Heart left ventricle (tissue), 16 donors: ENCODE data around the gene FABP7. TPM values are rescaled to one million over a fixed set of nuclear protein-coding genes. Genes with fewer than 3 reads are reported as not detected.
A peak's percentile ranks its signal among the peaks of the same experiment; 100 is the strongest.

Experiments used
- ATAC-seq, 4 donors: fragments of 200-7000 bp; cut with Tn5 transposase; one replicate each; pipeline ENCODE4 v1.9.1; 2020 to 2022; ENCODE audit warnings: moderate library complexity in 4 of 4, mild to moderate bottlenecking in 3 of 4, moderate number of reproducible peaks in 1 of 4
- DNase-seq, 5 donors: peaks; one replicate each; pipeline ENCODE4 v3.0.0-alpha.2; 2020
- H3K27ac ChIP-seq, 12 donors: fragments of 200-600 bp; sonication (generic) in 4 of 12; one replicate each; pipeline versions ENCODE4 v1.5.0 to v1.8.0; 2016 to 2022; ENCODE audit warnings: mild to moderate bottlenecking in 2 of 12
- H3K27me3 ChIP-seq, 9 donors: fragments of 200-600 bp; sonication (generic) in 2 of 9; one replicate each; pipeline versions ENCODE4 v1.5.1 to v1.8.0; 2016 to 2022; ENCODE audit warnings: mild to moderate bottlenecking in 3 of 9
- H3K36me3 ChIP-seq, 9 donors: fragments of 200-600 bp; sonication (generic) in 2 of 9; one replicate each; pipeline versions ENCODE4 v1.5.0 to v1.8.0; 2018 to 2022; ENCODE audit warnings: mild to moderate bottlenecking in 2 of 9
- H3K4me1 ChIP-seq, 12 donors: fragments of 200-600 bp; sonication (generic) in 4 of 12; one replicate each; pipeline versions ENCODE4 v1.5.0 to v1.8.0; 2016 to 2022; ENCODE audit warnings: mild to moderate bottlenecking in 3 of 12
- H3K4me3 ChIP-seq, 12 donors: fragments of 200-600 bp; sonication (generic) in 4 of 12; one replicate each; pipeline versions ENCODE4 v1.5.0 to v1.8.0; 2017 to 2022; ENCODE audit warnings: mild to moderate bottlenecking in 9 of 12, moderate library complexity in 4 of 12
- H3K9me3 ChIP-seq, 12 donors: fragments of 200-600 bp; sonication (generic) in 4 of 12; one replicate each; pipeline versions ENCODE4 v1.5.0 to v1.8.0; 2016 to 2022; ENCODE audit warnings: mild to moderate bottlenecking in 1 of 12
- POLR2A ChIP-seq, 2 donors: fragments of 450-650 bp; IDR thresholded peaks; one replicate each; pipeline ENCODE4 v1.6.1; 2017; ENCODE audit warnings: antibody characterized with exemption in 2 of 2, mild to moderate bottlenecking in 2 of 2, moderate library complexity in 2 of 2
- WGBS, 4 donors: extraction: QIAGEN DNeasy Blood & Tissue Kit in 2 of 4; methylation state at CpG; one replicate each; pipeline versions ENCODE4 v1.1.5 to v1.1.7; 2013 to 2018; 5-methylcytosine and 5-hydroxymethylcytosine counted together
- intact Hi-C, 10 donors: fragments of 100-400 bp; cut with DNase I; formaldehyde crosslinking; loops; one replicate each; pipeline versions ENCODE4 v1.11.1 to v1.14.2; 2022
- polyA plus RNA-seq, 2 donors: library from polyadenylated mRNA; stranded (reverse); fragments of 200-250 nt; gene quantifications; one replicate each; pipeline ENCODE4 v1.2.3, GENCODE V29; 2013
- total RNA-seq, 9 donors: library from RNA; depleted of rRNA in 2 of 9; stranded (reverse); fragments of >200 nt in 2 of 9; fragmentation: NEBNext Ultra II Directional in 3 of 9; extraction: Animal tissue kit (Norgen Biotek cat#: 25700) in 3 of 9; gene quantifications; one replicate each; pipeline versions ENCODE4 v1.1.0 to v1.2.4, GENCODE V29; 2016 to 2023
- TF ChIP-seq, protein P1 (sequence below), 12 donors: fragments of 200-600 bp; sonication (generic) in 4 of 12; IDR thresholded peaks; one replicate each; pipeline versions ENCODE4 v1.5.0 to v1.8.0; 2018 to 2022; ENCODE audit warnings: antibody characterized with exemption in 12 of 12, mild to moderate bottlenecking in 5 of 12
- donor health status: ischemic (EF 13 %, LVEDD 7.1; RV severe dilation, severe dysfunction).
- donor health status: healthy with polysubstance abuse.
- donor health status: DM: no; HTN: yes; CAD: no.
- donor health status: DM: no; HTN: no; CAD: no.
- donor health status: ischemic (EF 25% LVEDD 6.9; RV normal size, moderate dysfunction).
- donor health status: ischemic (EF 25% LVEDD 5.7; RV mildly dilated, moderate dysfunction).
- donor health status: healthy.
- donor health status: DM: yes; HTN: yes; CAD: no.
- donor health status: ischemic (EF 35%, LVEDD 5.7; RV mildly dilated, moderate dysfunction).
- donor health status: nonischemic (EF 11% LVEDD 7.7; RV severe dilation, severe dysfunction).
- donor health status: DM: yes; HTN: yes; CAD: no.
- donor health status: PGD.
- donor health status: ischemic (EF 29% LVEDD 5.4; RV normal size, mild dysfunction).
- donor health status: nonischemic (EF 23%, LVEDD 6.1; RV moderate dilation, normal function).

FABP7 gene
- total and polyA plus RNA-seq, 11 donors: 0.17 to 0.61 TPM; not detected in 9

DNA sequence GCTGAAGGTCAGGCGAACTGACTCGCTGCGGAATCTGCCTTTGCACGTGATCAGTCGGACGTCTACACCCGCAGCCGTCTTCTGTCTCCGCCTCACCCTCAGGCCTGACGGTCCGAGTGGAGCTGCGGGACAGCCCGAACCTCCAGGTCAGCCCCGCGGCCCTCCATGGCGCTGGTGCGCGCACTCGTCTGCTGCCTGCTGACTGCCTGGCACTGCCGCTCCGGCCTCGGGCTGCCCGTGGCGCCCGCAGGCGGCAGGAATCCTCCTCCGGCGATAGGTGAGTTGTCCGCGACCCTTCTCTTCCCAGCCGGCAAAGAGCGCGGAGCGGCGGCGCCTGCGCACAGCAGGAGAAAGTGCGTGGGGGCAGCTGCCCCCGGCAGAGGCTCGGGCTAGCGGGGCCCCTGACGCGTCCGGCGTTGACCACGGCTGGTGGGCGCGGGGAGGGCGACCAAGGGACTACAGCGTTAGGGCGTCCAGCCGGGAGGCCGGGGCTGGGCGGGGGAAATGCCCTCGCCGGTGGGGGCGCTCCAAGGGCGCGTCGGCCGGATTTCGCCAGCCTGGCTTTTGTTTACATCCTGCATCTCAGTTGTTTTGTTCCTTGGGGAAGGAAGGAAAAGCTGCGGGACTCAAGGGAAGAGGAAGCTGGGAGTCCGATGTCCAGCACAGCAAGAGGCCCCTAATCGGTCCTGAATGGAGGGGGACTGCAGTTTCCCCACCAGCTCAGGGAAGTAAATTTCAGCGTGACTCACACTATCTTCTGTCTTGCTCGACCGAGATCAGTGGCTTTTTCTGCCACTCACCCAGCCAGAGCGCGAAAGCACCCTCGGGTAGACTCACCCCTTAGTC lies 9.9 kb downstream of the FABP7 start, which contains the start of gene SMPDL3A:
Gene SMPDL3A (plus strand): TSS at position 77 of the 846 bp plus-strand sequence. CDS start 89 bp downstream, at position 166.
- DNase-seq (peak; percentile 70 to 85 (median 77)), ATAC-seq (peak; percentile 74 to 93 (median 90))
- Histone ChIP-seq H3K9me3 (no peaks in the 10 kb centered on the region), H3K27me3 (no peaks in the 10 kb centered on the region), H3K36me3 (no peaks in the 10 kb centered on the region), H3K27ac (peak within 1 kb of the TSS; percentile 76 to 97 (median 93)), H3K4me3 (peak within 1 kb of the TSS; percentile 66 to 91 (median 79)), H3K4me1 (peaks cover 0 to 33% (median 15%) of the 10 kb centered on the region in 12 donors)
- TF ChIP-seq, protein P1, sequence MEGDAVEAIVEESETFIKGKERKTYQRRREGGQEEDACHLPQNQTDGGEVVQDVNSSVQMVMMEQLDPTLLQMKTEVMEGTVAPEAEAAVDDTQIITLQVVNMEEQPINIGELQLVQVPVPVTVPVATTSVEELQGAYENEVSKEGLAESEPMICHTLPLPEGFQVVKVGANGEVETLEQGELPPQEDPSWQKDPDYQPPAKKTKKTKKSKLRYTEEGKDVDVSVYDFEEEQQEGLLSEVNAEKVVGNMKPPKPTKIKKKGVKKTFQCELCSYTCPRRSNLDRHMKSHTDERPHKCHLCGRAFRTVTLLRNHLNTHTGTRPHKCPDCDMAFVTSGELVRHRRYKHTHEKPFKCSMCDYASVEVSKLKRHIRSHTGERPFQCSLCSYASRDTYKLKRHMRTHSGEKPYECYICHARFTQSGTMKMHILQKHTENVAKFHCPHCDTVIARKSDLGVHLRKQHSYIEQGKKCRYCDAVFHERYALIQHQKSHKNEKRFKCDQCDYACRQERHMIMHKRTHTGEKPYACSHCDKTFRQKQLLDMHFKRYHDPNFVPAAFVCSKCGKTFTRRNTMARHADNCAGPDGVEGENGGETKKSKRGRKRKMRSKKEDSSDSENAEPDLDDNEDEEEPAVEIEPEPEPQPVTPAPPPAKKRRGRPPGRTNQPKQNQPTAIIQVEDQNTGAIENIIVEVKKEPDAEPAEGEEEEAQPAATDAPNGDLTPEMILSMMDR (IDR thresholded peaks at IDR 0.05): peak in 9 of 12 donors; percentile 33 to 70 (median 42)
- peak in 1 of 2 donors; percentile 38 for TF ChIP-seq POLR2A (IDR thresholded peaks at IDR 0.05)
- WGBS, 4 donors: 0 to 1% (median 1%) methylated on average over 52 to 71 of the region's 71 CpGs
- intact Hi-C loops: no loop called here

DNA sequence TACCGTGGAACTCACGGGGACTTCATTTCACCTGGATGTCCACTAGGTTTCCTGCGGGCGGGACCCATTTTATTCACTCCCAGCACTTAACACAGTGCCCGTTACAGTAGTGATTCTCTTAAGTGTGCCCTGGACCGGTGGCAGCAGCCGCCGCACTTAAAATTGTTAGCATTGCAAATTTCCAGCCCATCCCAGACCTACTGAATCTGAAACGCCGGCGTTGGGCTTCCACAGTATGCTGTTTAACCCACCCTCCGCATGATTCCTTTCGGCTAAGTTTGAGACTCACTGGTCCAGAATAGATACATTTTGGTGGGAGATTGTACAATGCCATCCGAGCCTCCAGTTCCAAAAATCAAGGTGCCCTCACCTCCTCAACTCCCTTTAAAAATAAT lies 10.5 kb downstream of the FABP7 start:
- Histone ChIP-seq H3K4me1 (peaks cover 0 to 33% (median 15%) of the 10 kb centered on the region in 12 donors), H3K27me3 (no peaks in the 10 kb centered on the region), H3K27ac (peak overlapping the region; percentile 76 to 97 (median 93)), H3K36me3 (no peaks in the 10 kb centered on the region), H3K4me3 (peak overlapping the region; percentile 66 to 91 (median 79)), H3K9me3 (no peaks in the 10 kb centered on the region)
- WGBS, 4 donors: 1 to 3% (median 2%) methylated on average over 14 of the region's 14 CpGs
- intact Hi-C loops: no loop called here
- TF ChIP-seq, protein P1 (IDR thresholded peaks at IDR 0.05): no peak
- TF ChIP-seq POLR2A (IDR thresholded peaks at IDR 0.05): no peak
- peak in 2 of 5 donors; percentile 36 for DNase-seq
- peak in 3 of 4 donors; percentile 34 to 51 (median 49) for ATAC-seq

DNA sequence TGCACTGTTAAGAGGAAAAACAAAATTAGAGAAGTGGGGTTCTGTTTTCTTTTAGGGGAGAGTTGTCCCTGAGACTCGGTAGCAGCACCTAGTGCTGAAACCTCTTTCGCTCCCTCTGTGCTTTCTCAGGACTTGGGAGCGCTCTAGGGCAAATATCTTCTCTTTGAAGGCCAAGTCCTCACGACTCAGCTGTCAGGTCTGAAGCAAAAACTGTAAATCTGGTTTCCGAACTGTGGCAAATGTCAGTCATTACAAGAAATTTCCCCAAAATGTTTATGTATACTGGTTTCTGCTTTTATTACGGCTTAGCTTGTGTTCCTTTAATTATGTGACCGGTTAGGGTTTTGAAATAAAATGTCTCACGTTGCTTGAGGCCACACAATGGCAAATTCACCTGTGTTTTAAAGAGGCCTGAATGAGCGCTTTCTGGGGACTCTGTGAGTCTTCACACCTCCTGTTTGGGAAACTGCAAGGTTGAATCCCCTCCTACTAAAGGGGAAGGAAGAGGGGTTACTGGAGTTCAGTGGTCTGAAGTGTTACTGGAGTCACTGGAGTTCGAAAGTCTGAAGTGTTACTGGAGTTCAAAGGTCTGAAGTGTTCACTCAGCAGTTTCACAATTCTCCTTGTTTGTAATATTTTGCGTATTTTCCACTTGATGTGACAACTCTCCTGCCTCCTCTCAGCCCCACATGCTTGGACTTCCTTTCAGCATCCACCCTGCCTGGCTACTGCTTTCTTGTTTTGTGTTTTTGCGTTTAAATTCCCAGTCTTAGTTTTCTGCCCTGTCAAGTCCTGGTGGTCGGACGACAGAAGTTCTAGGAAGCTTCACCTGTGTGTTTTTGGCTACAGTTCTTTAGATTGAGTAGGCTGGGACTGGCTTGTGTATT lies 11.2 kb downstream of the FABP7 start:
- no peaks in the 10 kb centered on the region for H3K36me3 ChIP-seq
- no peaks in the 10 kb centered on the region for H3K27me3 ChIP-seq
- WGBS, 4 donors: 56 to 60% (median 59%) methylated on average over 14 of the region's 14 CpGs
- peaks cover 0 to 33% (median 15%) of the 10 kb centered on the region in 12 donors for H3K4me1 ChIP-seq
- peak overlapping the region in 11 of 12 donors; percentile 66 to 91 (median 79) for H3K4me3 ChIP-seq
- peak in 2 of 4 donors; percentile 32 to 35 for ATAC-seq
- no peaks in the 10 kb centered on the region for H3K9me3 ChIP-seq
- DNase-seq: no peak
- intact Hi-C loops: no loop called here
- TF ChIP-seq POLR2A (IDR thresholded peaks at IDR 0.05): no peak
- TF ChIP-seq, protein P1 (IDR thresholded peaks at IDR 0.05): no peak
- H3K27ac ChIP-seq: peak overlapping the region in 11 of 12 donors; percentile 85 to 97 (median 93)
